RKO (cell line): Measurements from ENCODE around the gene AIP.
"Not testable (repeated sequence)": the region's sequence is repeated elsewhere in the genome, so short reads cannot be mapped to it uniquely, and the experiment has no call there.

Source experiments
- DNase-seq: peaks from one replicate; pipeline ENCODE4 v3.0.0-alpha.2; 2016; ENCODE audit warnings: low spot score

The AIP gene

DNA sequence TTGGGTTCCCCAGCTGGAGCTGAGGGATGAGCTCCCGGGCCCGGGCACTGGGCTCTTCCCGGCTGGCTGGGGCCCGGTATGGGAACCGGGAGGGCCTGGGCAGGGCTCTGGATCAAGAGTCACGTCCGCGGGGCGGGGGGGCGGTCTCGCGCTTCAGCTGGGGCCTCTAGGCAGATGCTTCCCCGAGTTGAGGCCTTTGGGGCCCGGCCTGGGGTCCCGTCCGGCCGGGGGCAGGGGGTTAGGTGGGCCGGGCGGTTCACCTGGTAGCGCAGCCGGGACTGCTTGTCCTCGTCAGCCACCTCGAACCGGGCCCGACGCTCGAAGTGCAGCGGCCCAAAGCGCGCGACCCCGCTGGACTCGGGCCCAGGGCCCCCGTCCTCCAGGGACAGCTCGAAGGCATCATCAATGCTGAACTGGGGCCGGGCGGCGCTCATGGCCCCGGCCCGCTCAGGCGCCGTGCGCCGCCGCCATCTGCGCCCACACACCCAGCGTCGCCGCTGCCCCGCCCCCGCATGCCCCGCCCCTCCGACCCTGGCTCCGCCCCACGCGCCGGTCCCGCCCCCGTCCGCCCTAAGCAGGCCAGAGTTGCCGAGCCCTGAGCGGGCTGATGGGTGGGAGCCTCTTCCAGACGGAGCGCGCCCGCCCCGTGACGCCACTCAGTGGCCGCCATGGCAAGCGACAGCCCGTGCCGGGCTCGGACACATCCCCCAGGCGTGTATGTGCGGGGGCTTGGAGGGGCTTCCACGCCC, 13.9 kb upstream of the AIP start, which contains the start of gene TMEM134:
TMEM134 (minus strand) TSS at position 493 of the 749 bp plus-strand sequence; CDS start at position 434, 59 bp downstream.
- peak; percentile 92 for DNase-seq

DNA sequence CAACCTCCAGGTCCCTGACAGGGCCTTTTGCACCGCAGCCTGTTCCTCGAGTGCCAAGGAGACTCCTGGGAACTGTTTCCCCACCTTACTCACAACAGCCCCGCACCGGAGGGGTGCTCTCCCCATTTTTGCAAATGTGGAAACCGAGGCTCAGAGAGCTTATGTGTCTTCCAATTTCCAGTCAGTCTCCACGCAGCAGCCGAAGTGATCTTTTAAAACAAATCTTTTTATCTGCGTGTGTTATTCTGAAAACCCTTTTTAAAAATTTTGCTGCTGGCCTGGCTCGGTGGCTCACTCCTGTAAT, 13.4 kb upstream of the AIP start:
- DNase-seq, result no peak

DNA sequence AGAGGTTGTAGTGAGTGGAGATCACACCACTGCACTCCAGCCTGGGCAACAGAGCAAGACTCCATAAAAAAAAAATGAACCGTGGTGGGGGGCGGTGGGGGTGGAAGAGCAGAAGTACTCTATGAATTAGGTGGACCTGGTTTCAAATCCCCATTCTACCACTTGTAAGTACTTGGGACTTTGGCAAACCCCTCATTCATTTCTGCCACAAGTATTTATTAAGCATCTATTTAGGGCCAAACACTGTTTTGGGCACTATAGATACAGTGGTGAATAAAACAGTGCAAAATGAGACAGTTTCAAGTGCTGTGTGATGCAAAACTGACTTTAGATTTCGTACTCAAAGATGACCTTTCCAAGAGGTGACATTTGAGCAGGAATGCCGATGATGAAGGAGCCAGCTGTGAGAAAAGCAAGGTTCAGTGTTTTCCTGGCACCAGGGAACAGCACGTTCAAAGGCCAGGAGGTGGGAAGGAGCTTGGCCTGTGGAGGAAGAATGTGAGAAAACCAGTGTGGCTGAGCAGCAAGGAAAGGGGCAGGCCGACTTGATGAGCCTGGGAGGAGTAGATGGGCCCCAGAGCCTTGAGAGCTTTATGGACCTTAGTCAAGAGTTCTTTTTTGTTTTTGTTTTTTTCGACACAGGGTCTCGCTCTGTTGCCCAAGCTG, 12.4 kb upstream of the AIP start:
- no peak for DNase-seq

DNA sequence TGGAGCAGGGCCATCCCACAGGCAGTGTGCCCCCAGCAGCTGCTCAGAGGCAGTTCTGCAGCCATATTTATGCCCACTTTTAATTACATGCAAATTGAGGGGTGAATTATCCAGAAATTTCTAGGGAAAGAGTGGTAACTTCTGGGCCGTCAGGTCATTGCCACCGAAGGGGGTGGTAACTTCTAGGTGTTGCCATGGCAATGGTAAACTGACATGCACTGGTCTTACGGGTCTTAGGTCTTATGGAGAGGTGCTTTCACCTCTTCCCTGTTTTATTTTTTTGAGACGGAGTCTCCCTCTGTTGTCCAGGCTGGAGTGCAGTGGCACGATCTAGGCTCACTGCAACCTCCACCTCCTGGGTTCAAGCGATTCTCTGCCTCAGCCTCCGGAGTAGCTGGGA, 9.9 kb upstream of the AIP start:
- no peak for DNase-seq

DNA sequence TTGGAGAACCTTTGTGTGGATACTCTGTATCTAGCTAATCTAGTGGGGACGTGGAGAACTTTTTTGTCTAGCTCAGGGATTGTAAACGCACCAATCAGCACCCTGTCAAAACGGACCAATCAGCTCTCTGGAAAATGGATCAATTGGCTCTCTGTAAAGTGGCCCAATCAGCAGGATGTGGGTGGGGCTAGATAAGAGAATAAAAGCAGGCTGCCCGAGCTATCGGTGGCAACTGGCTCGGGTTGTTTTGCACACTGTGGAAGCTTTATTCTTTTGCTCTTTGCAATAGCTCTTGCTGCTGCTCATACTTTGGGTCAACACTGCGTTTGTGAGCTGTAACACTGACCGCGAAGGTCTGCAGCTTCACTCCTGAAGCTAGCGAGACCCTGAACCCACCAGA, 6.1 kb upstream of the AIP start:
- not testable (repeated sequence) for DNase-seq

DNA sequence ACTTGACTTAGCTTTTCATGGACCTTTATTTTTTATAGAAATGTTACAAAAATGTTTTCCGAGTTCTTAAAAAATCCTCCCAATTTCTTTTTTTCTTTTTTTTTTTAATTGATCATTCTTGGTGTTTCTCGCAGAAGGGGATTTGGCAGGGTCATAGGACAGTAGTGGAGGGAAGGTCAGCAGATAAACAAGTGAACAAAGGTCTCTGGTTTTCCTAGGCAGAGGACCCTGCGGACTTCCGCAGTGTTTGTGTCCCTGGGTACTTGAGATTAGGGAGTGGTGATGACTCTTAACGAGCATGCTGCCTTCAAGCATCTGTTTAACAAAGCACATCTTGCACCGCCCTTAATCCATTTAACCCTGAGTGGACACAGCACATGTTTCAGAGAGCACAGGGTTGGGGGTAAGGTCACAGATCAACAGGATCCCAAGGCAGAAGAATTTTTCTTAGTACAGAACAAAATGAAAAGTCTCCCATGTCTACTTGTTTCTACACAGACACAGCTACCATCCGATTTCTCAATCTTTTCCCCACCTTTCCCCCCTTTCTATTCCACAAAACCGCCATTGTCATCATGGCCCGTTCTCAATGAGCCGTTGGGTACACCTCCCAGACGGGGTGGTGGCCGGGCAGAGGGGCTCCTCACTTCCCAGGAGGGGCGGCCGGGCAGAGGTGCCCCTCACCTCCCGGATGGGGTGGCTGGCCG, 5.3 kb upstream of the AIP start:
- DNase-seq, result not testable (repeated sequence)

DNA sequence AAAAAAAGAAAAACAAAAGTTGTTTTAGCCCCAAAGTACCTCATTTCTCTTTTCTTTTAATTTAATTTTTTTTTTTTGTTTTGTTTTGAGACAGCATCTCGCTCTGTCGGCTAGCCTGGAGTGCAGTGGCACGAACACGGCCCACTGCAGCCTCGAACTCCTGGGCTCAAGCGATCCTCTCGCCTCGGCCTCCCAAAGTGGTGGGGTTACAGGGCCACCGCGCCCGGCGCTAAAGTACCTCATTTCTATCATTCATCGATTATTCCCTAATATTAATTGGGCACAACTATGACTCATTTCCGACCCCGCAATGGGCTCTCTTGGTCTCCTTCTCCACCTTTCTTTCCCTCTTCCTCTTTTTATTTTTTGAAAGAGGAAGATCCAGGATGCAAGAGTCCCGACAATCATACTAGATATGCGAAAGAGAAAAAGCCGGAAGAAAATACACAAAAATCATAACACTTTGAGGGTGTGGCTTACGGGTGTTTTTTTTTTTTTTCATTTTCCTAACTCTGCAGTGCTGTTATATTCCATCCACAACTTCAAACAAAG, 475 bp upstream of the AIP start:
- peak; percentile 36 for DNase-seq

DNA sequence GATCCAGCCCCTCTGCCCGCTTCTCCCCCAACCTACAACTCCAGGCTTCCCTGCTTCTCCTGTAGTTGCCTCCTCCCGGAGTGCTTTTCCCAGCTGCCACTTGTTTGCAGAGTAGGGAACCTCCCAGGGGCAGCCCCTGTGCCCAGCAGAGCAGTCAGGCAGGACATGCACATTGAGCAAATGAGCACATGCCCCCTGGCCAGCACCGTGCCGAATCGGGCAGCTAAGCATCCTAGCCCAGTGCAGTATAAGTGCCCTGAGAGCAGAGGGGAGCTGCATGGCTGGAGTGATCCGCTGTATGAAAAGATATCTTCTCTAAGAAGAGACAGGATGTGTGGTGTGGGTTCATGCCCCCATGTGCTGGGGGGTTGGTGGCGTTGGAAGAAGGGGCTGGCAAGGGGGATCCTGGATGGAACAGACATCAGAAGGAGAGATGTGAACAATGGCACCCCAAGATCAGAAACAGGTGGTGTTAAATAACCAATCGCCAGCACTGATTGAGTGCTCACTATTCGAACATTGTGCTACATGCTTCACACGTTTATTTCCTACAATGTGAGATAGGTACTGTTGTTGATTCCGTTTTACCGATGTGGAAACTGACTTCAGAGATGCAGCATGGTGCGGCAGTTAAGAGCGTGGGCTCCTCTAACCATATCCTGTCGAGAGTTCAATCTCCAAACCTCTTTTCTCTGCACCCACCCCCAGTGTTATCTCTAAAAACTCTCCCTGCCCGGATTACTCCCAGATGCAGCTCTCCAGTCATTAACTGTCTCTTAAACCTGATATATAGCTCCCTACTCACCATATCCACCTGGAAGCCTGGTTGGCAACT, 1.2 kb downstream of the AIP start:
- DNase-seq, result no peak

DNA sequence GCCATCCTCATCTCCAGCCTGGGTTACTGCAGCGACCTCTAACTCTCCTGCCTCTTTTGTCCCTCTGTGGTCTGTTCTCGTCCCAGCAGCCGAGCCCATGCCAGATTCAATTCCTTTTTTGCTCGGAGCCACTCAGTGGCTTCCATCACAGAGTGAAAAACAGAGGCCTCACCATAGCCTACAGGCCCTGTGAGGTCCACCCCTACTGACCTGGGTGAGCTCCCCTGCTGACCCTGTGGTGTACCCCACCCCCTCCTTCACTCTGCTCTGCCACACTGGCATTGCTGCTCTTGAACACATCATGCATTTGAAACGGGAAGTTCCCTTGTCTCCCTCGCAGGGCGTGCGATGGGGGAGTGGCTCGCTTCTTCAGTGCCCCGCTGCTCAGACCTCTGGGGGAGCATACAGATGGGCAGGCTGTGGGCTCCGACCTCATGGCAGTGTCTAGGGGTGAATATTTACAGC, 2.1 kb downstream of the AIP start:
- DNase-seq, result no peak

DNA sequence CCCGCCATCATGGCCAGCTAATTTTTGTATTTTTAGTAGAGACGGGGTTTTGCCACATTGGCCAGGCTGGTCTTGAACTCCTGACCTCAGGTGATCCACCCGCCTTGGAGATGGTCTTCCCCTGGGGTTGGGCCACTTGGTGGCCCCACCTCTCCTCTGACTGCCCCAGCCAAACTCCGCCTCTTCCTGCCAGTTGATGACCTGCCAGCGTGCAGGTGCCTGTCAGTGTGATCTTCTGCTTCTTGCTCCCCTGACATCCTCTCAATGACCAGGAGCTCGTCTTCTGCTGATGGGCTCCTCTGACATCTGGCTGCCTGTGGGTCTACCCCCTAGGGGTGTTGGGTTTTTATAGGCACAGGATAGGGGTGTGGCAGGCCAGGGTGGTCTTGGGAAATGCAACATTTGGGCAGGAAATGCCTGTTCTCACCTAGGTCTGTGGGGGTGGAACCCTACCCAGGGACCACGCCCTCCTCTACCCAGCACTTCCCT, 3.1 kb downstream of the AIP start:
- not testable (repeated sequence) for DNase-seq

DNA sequence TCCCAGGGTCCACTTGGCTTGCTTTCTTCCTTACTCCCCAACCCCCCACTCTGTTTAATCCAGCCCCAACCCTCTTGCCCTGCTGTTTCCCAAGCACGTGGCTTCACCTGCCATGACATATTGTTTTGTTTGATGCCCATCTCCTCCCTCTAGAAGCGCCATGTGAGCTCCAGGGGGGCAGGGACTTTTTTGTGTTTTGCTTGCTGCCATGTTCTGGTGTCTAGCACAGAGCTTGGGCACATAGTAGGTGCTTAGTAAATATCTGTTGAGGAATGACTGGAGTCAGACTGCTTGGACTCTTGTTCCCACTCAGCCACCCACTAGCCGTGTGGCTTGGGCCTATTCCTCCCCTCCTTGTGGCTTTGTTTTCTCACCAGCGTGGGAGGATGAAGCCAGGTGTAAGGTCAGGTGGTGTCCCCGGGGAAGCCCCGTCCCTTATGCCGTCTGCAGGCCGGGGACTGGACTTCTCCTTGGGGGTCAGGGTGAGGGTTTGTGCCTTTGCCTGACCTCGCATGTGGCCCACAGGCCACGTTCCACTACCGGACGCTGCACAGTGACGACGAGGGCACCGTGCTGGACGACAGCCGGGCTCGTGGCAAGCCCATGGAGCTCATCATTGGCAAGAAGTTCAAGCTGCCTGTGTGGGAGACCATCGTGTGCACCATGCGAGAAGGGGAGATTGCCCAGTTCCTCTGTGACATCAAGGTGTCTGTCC, 3.8 kb downstream of the AIP start:
- DNase-seq, result no peak

DNA sequence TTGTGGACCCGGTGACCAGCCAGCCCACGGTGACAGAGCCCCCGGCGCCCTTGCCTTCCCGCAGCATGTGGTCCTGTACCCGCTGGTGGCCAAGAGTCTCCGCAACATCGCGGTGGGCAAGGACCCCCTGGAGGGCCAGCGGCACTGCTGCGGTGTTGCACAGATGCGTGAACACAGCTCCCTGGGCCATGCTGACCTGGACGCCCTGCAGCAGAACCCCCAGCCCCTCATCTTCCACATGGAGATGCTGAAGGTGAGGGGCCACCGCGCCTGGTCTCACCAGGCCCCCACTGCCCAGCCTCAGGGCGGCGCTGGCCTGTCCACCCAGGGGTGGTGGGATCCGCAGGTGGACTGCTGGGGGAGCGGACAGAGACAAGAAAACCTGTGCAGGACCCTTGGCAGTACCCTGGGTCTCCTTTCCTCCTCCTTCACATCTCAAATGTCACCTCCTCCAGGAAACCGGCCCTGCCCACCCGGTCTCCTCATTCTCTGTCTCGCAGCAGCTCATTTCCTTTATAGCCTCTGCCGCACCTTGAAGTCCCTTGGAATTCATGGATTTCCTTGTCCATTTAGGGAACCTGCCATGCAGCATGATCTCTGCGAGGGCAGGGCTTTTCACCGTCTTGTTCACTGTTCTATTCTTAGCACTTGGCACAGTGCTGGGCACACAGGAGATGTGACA, 6.5 kb downstream of the AIP start:
- DNase-seq, result no peak

DNA sequence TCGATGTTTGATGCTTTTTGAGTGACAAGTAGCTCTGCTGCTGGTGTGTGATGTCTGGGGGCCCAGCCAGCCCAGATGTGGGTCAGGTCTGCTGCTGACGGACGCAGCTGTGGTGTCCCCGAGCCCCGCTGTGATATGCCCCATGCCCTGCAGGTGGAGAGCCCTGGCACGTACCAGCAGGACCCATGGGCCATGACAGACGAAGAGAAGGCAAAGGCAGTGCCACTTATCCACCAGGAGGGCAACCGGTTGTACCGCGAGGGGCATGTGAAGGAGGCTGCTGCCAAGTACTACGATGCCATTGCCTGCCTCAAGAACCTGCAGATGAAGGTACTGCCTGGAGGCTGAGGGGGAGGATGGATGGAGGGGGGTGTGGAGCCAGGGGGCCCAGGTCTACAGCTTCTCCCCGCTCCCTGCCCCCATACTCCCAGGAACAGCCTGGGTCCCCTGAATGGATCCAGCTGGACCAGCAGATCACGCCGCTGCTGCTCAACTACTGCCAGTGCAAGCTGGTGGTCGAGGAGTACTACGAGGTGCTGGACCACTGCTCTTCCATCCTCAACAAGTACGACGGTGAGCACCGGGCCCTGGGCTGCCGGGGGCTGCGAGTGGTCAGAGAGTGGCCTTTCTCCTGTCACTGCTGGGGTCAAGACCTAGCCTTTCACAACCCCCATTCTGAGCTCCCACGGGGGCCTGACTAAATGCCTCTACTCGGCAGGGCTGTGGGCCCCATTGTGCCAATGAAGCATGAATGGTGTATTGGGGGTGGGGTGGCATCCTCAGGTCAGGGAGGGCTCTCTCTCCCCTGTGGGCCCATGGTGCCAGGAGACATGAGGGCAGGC, 7.3 kb downstream of the AIP start:
- DNase-seq, result no peak

DNA sequence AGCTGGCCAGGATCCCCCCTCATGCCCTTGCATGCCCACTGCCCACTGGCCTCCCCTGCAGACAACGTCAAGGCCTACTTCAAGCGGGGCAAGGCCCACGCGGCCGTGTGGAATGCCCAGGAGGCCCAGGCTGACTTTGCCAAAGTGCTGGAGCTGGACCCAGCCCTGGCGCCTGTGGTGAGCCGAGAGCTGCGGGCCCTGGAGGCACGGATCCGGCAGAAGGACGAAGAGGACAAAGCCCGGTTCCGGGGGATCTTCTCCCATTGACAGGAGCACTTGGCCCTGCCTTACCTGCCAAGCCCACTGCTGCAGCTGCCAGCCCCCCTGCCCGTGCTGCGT, 7.9 kb downstream of the AIP start:
- DNase-seq, result no peak

DNA sequence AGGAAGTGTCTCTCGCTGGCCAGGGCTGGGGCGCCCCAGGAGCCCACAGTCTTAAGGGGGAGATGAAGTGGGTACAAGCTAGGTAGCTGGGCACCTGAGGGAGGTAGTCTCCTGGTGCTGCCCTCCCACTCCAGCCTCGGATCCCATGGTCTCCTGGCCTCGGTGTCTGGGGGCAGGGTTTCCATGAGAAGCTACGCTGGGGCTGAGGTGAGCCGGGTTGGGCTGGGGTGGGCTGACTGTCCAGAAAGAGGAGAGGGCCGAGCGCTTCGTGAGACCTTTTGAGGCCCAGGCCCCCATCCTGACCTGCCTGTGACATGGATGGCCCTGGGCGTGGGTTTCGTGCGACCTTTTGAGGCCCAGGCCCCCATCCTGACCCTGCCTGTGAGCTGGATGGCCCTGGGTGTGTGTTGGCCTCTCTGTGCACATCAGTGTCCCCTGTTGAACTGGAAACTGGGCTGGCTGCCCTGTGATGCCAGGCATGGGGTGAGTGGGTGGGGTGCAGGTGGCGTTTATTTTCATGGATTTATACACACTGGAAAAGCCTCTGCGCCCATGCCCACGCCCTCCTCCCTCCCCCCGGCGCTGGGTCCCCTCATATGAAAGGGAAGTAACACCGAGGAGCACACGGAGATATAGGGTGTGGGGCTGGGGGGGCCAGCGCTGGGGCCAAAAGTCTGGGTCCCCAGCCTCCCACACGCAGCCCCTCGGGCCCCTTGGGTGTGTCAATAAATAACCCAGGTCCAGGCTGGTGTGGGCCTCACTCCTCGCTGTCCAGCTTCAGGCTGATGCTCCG, 8.6 kb downstream of the AIP start:
- DNase-seq, result no peak

DNA sequence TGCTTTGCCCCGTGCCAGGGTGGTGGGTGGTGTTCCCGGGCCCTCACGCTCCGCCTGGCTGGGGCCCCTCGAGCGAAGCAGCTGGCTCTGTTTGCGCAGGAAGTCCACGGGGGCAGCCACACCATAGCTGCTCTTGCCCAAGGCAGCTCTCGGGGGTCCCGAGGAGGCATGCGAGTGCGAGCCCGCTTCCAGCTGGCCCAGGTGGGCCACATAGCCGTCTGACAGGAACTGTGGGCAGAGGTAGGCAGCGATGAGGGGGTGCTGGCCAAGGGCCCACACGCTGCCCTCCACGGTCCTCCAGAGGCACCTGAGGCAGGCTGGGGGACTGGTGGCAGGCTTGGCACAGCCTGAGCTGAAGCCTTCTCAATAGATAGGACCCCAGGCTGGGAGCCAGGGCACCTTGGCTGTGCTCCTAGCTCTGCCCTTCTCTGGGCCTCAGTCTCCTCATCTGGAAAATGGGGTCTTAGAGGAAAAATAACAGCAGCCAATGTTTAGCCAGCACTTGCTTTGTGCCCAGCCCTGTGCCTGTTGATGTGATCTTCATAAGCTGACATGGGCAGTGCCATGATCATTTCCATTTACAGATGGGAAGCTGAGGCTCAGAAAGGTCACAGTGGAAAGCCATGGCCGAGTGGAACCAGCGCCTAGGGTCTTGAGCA, 9.4 kb downstream of the AIP start:
- no peak for DNase-seq

DNA sequence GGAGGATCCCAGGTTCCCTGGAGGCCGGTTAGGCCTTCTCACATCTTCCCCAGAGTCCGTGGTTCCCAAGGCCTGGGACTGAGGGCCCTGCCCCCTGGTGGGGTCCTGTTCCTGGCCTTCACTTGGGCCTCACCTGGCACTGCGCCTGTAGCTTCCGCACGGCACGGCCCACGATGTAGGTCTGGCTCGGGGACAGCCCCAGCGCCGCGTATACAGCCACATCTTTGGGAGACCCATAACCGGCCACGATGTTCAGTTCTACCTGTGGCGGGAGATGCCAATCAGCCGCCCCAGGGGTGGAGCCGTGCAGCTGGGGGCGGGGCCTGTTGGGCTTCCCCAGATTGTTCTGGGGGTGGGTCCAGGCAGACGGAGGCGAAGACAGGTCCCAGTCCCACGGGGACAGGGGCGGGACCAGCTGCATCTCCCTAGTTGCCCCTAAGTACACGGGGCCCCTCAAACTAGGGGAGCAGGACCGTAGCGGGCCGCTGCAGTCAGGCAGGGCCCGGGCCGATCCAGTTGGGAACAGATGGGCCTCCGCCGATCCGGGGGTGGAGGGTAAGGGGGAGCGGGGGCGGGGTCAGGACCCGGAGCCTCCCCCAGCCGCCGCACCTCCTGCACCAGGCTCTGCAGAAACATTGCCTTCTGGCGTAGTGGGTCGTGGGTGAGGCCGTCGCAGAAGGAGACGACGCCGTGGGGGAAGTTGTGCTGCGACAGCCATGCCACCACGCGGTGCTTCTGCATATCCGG, 10.1 kb downstream of the AIP start:
- no peak for DNase-seq
